Stimulated activated CD4-positive, alpha-beta T cell treated with anti-CD3 and anti-CD28 coated beads, Interleukin-15, amount 100 ng/mL, for 48 hours (primary cell): ENCODE results near the gene C2.

Experiments
- DNase-seq, 2 donors: peaks; one replicate each; pipeline ENCODE4 v3.0.0-alpha.2; 2020; ENCODE audit warnings: low read depth in 2 of 2

The C2 gene

DNA sequence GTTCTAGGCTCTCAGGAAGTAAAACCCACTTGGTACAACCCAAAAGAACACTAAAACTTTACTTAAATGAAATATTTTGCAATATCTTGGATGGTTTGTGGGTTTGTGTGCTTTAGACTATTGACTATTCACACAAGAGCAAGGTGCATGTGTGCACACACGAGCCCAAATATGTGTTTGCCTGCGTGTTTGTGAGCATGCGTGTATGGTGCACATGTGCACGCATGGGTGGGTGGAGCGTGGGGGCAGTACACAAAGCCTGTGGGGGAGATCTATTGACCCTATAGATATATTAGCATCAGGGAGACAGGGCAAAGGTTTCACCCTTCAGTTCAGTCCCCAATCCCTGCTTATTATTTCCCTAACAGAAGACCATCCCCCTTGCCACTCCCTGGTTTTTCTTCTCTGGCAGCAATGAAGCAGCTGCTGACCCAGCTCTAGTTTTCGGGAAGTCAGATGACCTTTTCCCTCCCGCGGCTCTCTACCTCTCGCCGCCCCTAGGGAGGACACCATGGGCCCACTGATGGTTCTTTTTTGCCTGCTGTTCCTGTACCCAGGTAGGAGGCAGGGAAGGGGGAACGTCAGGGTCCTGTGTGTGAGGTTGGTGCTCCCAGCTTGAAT, at the start of gene C2:
C2 (plus strand) TSS at position 476 of the 621 bp plus-strand sequence; CDS start at position 512, 36 bp downstream.
- DNase-seq = no peak

DNA sequence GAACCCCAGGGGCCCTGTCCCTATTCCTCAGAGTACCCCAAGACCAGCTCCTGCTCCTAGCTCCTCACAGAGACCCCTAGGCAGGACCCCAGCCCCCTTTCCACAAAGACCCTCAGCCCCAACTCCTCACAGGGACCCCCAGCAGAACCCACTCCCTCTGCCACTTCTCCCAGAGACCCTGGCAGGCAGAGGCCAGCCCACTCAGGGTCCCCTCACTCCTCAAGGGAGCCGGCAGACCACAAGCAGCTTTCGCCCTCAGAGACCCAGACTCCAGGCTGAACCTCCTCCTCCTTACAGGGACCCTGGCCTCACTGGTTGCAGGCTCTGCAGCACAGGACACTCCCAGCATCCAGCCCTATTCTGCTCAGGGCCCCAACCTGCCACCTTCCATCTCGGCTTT, 49.3 kb upstream of the C2 start:
- no peak for DNase-seq

DNA sequence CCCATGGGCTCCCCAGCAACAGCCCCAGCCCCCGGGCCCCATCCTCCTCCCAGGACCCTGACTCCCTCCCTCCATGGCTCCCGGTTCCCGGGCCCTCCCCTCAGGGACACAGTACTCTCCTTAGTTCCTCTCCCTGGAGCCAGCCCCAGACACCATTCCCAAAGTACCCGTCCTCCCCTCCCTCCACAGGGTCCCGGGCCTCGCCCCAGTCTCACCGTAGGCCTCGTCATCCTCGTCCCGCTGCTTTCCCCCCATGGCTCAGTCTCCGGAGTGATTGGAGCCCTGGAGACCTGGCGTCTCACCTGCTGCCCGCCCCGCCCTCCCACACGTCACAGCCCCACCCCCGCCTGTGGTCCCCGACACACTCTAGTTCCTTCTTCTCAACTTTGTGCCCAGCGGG, 48.8 kb upstream of the C2 start, which contains the start of gene SLC44A4:
SLC44A4 (minus strand) TSS at position 272 of the 400 bp plus-strand sequence; CDS start at position 255, 17 bp downstream.
- DNase-seq = no peak

DNA sequence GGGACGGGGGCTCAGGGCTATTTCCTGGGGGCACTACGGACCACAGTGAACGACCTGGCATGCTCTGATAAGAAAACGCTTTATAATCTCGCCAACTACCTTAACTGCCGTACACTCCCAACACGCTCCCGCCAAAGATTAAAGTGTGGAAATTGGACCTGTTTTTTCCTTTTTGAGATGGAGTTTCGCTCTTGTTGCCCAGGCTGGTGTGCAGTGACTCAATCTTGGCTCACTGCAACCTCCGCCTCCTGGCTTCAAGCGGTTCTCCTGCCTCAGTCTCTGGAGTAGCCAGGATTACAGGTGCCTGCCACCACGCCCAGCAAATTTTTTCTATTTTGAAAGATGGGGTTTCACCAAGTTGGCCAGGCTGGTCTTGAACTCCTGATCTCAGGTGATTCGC, 48.4 kb upstream of the C2 start:
- no peak for DNase-seq

DNA sequence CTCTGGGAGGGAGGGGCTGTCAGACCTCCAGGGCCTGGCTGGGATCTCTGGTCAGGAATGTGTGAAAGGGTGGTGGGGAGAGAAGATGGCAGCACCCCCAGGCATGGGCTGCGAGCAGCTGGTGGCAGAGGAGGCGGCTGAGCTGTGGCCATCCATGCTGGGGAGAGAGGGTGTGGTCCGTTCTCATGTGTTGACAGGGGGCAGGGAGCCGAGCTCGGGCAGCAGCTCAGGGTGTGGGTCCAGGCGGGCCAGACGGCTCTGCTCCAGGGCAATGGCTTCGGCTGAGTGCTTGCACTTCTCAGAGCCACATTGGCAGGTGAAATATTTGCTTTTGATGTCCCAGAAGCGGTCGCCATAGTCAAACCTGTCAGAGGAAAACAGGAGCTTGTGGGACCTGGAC, 47.6 kb upstream of the C2 start:
- no peak for DNase-seq

DNA sequence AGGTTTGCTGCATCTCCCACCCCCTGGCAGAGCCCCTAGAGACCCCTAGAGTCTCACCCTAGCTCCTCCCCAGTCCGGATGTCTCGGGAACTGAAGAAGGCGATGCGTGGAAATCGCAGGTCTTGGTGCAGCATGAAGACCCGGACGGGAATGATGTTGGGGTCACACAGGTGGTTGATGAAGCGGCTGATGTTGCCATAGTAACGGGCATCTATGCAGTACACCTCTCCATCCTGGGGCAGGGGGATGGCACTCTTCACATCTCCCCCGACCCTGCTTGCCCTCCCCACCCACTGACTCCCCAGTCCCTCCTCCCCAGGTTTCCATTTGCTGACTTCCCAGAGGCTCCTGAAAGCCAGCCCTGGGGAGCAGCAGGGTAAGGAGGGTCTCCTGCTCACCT, 46.9 kb upstream of the C2 start:
- no peak for DNase-seq

DNA sequence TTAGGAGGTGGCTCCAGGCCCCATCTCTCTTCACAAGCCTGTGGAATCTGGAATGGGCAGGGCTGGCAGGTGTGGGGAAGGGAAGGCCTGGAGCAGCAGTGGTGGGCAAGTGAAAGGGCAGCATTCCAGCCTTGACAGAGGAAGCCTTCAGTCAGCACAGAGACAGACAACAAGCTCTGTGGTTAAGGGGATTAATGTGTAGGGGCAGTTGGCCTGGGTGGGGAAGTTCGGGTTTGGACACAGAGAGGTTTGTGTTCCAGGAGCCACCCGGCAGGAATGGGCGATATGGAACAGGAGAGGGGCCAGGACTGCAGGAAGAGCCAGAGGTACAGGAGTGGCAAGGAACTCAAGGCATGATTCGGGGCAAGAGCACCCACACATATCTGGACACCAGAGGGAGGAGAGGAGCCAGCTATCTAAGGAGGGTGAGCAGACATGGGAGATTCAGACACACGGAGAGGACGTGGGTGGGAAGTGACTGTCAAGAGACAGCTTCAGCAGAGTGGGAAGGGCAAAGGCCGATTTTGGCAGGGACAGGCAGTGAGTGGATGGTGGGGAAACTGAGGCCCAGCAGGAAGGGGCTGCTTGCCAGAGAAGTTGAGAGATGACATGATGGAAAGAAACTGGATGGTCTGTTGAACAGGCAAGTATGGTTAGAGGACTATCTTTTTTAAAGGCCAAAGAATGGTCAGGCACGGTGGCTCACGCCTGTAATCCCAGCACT, 46.2 kb upstream of the C2 start:
- no peak for DNase-seq

DNA sequence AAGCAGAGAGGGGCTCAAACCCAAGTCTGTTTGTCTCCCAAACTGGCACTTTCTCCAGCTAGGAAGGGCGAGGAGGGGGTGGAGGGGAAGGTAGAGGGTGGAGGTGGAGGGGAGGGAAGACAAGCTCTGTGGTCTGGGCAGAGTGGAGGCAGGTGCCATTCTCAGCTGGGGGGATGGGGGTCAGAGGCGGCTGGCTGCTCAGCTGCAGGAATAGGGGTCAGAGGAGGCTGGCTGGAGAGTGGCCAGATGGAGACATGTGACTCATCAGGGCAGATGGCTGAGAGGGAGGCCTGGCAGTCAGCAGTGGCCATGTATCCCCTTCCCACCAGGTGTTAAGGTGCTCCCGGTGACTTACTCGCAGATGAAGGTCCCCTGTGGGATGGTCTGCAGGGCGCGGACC, 45.2 kb upstream of the C2 start:
- no peak for DNase-seq

DNA sequence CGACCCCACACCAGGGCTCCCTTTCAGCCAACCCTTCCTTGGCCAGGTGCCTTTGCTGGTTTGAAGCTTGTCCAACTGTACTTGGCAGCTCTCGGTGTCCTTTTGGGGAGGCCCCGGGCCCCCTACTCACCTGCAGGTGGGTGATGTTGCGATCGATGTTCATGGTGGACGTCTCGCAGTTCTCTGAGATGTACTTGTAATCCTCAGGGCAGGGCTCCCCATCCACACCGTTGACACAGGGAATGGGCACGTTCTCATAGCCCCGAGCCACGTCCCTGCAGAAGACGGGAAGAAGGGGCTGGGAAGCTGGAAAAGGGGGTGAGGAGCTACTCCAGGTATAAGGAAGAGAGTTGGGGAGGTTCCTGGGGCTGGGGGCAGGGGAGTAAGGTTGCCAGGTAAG, 43.8 kb upstream of the C2 start:
- no peak for DNase-seq

DNA sequence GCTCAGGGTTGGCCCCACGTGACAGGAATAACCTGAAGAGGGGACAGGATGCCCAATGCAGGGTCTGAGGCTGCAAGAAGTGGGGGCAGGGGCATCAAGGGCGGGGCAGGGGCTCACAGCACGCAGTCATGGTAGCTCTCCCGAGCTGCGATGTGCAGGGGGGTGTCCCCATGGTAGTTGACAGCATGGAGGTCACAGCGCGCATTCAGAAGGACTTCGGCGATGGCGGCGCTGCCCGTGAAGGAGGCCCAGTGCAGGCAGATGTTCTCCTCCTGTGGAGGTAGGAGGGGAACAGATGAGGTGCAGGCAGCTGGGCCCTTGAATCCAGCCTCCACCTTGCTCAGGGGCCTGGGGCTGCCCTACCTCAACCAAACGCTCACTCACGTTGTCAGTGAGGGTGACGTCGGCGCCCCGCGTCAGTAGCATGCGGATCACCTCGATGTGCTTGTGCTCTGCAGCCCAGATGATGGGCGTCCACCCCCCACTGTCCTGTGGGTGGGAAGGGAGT, 42.9 kb upstream of the C2 start:
- DNase-seq = no peak

DNA sequence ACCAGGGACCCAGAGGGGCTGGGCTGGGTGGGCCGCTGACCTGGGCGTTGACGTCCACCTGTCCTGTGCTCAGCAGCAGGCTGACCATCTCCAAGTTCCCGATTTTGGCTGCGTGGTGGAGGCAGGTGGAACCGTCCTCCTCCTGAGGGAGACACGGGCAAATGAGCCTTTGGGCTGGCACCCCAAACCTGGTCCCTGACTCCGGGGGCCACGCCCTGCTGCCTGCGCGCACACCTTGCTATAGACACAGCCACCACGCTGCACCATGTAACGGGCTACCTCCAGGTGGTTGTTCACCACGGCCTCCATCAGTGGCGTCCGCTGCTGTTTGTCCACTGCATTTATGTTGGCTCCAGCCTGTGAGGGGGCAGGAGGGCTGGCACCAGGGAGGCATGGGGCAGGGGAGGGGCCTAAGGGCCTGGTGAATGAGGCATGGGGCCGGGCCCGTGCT, 41.0 kb upstream of the C2 start:
- no peak for DNase-seq

DNA sequence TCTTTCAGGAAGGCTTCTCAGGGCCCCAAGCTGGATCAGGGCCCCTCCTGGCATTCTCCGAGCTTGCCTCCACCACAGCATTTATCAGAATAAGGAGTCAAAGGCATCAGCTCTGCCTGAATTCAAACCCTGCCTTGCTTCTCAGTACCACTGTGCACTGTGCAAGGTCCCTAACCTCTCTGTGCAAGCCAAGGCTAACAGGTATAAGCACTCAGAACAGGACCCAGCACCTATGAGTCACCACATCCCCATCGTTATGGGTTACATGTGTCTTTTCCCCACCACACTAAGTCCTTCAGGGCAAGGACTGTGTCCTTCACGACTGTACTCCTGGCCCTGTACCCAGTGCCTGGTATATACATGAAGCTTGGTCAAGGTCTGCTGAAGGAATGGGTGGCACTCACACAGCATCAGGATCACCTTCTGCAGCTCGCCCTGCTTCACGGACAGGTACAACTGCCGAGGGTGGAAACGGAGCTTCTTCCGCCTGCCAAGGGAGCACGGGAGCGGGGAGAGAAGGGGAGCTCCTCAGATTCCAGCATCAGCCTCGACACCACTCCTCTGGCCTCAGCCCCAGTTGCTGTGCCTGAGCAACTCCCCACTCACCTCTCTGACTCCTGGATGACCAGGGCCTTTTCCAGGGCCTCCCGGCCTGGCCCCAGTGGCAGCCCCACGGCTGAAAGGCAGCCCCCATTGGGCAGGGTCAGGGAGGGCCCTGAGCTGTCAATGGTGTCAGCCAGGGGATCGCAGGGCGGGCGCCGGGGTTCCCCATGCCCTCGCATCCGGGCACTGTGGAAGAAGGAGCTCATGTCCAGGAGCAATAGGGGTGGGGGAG, 40.1 kb upstream of the C2 start:
- no peak for DNase-seq

DNA sequence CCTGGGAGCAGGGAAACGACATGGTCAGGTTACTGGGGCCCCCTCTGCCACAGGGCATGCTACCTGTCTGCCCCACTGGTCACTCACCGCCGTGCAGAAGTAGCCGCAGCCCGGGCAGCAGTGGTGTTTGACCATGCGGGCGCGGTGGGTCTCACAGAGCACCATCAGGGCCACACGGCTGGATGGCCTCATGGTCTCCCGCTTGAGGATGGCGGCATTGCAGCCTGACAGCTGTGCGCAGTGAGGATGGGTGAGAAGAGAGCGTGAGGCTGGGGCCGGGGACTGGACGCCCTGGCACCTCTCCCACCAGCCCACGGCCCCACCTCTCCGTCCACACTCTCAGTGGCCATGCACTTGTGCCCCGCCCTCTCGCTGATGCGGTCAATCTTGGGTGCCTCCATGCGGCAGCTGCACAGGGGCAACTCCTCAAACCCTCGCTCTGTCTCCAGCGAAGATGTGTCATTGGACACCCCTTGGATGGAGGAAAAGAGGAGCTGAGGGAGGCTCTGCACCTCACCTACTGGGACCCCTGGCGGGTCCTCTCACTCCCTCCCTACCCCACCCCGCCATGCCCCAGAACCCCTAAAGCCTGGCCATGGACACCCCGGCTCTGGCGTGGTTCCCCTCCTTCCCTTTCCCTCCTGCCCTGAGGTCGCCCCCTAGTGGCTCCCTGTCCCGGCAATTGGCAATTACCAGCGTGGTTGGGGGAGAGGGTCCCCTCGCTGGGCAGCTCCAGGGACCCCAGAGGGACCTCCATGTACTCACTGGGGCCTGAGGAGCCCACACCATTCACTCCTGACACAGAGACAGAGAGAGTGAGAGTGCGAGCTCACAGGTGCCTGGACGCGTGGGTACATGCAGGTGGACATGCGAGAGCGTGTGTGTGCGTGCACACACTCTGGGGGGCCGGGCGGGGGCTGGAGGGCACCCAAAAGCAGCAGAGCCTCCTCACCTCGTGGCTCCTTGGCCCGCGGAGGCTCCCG, 39.0 kb upstream of the C2 start:
- peak in 1 of 2 donors; percentile 51 for DNase-seq

DNA sequence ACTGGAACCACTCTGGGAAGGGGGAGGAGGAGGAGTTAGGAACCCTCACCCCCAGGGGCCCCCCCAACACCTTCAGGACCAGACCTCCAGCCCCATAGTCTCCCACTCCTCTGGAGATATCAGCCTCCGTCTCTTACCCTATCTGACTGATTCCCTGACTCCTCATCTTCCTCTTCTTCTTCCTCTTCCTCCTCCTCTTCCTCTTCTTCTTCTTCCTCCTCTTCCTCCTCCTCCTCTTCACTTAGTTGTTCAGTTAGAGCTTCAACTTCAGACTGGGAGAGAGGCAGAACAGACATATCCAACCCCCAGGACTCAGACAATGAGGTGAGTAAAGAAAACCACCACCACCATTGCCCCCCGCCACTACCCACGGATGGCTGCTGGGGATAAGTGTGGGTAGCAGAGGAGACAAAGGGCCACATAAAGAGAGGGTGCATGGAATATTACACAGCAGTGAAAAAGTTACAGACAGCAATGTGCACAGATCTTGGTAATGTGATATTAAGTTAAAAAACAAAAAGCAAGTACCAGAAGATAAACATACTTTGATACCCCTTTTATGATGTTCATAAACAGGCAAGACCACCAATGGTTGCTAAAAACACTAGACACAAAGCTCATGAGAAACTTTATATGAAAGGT, 38.1 kb upstream of the C2 start:
- no peak for DNase-seq

DNA sequence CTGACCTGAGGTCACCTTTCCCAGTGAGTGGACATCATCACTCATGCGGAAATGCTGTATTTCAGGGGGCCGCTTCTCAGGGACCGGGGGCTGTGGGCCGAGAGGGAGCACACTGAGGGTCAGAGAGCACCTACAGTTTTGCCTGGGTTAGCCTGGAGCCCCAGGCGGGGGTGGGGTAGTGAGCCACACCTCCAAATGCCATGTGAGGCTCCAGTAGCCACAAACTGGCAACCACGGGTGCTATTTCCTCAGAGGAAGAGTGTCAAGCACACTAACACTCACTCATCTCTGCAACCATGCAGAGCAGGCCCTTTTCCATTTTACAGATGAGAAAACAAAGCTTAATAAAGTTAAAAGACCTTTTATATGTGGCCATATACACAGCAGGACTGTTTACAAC, 34.7 kb upstream of the C2 start:
- DNase-seq = no peak

DNA sequence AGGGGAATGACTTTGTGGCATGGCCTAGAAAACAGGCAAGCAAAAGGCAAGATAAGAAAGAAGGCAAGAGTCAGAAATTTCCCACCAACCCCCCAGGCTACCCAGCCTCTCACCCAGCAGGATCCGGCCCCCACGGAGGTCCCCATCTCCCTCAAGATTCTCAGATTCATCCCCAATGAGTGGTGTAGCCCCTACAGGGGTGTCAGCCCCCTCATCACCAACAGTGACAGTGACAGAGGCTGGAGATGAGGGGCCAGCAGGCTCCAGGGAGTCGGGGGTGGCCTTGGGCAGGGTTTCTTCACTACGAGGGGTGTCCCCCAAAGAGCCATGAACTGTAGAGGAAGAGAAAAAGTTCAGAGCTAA, 31.0 kb upstream of the C2 start:
- DNase-seq = no peak

DNA sequence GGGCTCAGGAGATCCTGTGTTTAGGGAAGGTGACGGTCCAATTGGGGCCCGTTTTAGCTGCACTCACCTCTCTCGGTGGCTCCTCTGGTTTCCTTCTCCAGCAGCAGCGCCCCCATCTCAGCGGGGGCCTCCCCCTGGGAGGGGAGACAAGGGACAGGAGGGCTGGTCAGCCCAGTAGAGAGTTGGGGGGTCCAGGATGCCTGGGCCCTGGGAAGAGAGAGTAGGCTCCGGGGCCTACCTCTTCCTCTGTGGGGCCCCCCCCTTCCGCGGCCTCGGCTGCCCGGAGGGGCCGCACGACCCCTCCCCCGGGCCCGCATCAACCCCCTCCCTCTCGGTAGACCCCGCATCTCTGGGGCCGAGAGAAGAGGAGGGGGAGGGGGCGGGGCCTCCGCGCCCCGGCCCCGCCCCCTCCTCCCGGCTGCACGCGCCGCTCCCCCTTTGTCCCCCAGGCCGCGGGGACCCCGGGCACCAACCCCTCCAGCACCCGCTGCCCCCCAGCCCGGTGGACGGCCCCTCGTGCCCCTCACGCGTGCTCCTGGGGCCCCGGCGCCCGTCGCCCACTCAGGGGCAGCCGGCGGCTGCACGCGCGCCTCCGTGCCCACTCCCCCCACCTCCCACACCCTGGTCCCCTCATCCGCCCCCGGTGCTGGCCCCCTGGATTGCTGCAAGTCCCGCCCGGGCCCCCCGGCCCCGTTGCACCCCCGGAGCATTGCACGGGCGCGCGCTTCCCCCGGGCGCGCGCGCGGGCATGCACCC, 30.5 kb upstream of the C2 start:
- DNase-seq = no peak

DNA sequence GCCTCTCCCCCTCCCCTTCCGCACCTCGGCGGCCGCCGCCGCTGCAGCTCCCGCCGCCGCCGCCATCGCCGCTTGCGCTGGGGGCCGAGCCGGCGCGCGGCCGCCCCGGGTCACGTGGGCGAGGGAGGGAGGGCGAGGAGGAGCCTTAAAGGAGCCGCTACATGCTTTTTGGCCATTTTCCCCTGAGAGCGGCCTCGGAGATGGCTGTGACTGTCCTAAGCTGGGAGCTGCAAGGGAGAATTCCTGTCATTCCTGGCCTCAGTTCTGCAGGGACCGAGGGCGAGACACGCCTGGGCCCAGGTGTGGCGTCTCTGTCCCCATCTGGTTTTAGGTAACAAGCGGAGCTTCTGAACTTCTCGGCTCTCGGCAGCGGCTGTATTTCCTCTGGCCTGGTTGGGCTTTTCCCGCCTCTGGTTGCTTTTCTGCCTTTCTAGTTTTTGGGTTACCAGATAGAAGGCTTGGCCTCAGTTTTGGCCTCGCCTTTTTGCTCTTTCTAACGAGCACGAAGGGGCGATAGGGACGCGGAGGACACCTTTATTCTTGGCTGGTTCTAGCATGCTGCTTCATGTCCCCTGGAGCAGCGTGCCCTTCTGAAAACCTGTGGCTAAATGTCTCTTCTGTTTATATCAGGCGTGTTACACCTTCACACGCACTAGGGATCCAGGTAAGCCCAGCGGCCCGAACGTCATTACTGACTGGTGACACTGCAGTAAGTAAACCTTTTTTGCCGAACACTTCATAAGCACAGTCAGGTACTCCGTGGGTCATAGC, 29.7 kb upstream of the C2 start, which contains the start of gene EHMT2:
EHMT2 (minus strand) TSS at position 87 of the 771 bp plus-strand sequence; CDS start at position 66, 21 bp downstream.
- DNase-seq = peak; percentile 72 to 84

DNA sequence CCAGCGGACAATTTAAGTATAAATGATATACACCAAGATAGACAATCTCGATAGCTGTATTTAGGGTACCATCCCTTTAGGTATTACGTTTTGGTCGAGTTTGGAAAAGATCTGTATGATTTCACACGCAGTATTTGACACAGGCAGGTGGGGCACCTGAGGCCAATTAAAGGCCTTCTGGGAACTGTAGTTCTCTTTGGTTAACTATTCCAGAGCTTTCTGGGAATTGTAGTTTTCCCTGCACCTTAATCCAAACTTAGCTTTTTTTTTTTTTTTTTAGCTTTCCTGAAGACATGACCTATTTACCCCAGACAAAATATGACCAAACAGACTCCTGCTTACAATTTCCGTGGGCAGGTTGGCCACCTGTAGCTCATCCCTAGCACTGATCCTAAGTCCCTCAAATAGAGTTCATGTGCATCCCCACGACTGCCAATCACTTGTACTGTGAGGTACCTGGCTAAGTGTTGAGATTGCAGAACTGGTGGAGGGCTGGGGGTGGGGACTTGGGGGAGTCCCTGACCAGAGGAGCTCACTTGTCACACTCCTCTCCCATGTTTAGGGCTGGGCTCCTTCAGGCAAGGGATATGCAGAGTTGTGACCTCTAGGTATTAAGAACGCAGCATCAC, 29.0 kb upstream of the C2 start:
- DNase-seq = no peak
